ENCODE measurements around the gene FBXO34.

The FBXO34 gene

DNA sequence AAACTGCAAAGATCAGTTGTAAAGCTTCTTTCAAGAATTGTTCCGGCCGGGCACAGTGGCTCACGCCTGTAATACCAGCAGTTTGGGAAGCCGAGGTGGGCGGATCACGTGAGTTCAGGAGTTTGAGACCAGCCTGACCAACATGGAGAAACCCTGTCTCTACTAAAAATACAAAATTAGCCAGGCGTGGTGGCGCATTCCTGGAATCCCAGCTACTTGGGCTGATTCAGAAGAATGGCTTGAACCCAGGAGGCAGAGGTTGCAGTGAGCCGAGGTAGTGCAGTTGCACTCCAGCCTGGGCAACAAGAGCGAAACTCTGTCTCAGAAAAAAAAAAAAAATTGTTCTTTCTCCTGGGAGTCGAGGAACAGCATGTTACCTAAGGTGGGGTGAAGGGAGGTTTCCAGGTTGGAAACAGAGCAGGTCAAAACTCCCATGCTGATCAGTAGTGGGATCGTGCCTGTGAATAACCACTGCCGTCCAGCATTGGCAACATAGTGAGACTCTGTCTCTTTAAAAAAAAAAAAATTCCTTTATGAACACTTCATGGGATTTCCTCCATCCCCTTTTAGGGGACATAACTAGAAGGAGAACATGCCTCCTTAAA lies 13.9 kb downstream of the FBXO34 start:
- no peak overlapping the region for H3K4me2 ChIP-seq
- H3K9me3 ChIP-seq = peaks cover 6% of the 10 kb centered on the region; the same call in 1 of the 2 replicates
- H3K27ac ChIP-seq = no peak overlapping the region
- H3K36me3 ChIP-seq = peaks cover 38% of the 10 kb centered on the region
- peaks cover 99% of the 10 kb centered on the region for H4K20me1 ChIP-seq
- peaks cover 17% of the 10 kb centered on the region for H3K4me1 ChIP-seq
- no peaks in the 10 kb centered on the region for H3K27me3 ChIP-seq
- no peak overlapping the region for H3K4me3 ChIP-seq
- no peak for TF ChIP-seq Cebpa-rat (IDR thresholded peaks at IDR 0.05)
- H3K9ac ChIP-seq = no peak overlapping the region

DNA sequence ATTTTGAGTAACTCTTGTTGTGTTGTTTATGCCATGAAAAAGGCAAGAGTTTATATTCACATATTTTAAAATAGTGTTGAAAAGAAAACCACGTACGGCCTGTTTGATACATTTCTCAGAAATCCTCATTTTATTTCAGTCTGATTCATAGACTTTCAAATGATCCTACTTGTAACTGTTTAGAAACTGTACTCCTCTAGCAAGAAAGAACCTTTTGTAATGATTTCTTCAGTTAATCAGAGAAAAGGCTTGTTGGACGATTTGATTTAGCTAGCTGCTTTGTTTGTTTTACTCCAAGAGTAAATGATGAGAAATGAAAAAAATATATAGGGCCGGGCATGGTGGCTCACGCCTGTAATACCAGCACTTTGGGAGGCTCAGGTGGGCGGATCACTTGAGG lies 17.2 kb downstream of the FBXO34 start:
- Histone ChIP-seq H3K27me3 (no peaks in the 10 kb centered on the region), H3K9me3 (no peaks in the 10 kb centered on the region), H3K4me3 (no peak overlapping the region), H4K20me1 (peaks cover 100% of the 10 kb centered on the region), H3K4me1 (peaks cover 7% of the 10 kb centered on the region), H3K4me2 (no peak overlapping the region), H3K9ac (no peak overlapping the region), H3K36me3 (peaks cover 25% of the 10 kb centered on the region), H3K27ac (no peak overlapping the region)
- no peak for TF ChIP-seq Cebpa-rat (IDR thresholded peaks at IDR 0.05)

DNA sequence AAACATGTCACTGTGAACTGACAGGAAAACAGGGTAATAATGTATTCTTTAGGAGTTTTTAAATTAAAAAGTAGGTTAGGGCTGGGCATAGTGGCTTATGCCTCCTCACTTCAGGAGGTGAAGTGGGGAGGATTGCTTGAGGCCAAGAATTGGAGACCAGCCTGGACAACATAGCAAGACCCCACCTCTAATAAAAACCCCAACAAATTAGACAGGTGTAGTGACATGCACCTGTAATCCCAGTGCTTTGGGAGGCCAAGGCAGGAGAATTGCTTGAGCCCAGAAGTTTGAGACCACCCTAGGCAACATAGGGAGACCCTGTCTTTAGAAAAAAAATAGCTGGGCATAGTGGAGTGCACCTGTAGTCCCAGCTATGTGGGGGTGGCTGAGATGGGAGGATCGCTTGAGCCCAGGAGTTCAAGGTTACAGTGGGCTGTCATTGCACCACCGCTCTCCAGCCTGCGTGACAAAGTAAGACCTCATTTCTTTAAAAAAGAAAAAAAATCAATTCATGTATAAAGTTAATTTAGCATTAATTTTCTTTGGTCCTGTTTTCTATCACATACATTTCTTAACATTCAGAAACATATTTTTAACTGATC lies 20.4 kb downstream of the FBXO34 start:
- TF ChIP-seq Cebpa-rat (IDR thresholded peaks at IDR 0.05) = no peak
- peaks cover 35% of the 10 kb centered on the region for H3K36me3 ChIP-seq
- no peaks in the 10 kb centered on the region for H3K9me3 ChIP-seq
- peaks cover 7% of the 10 kb centered on the region for H3K4me1 ChIP-seq
- no peak overlapping the region for H3K27ac ChIP-seq
- no peaks in the 10 kb centered on the region for H3K27me3 ChIP-seq
- no peak overlapping the region for H3K4me3 ChIP-seq
- H3K9ac ChIP-seq = no peak overlapping the region
- no peak overlapping the region for H3K4me2 ChIP-seq
- peaks cover 99% of the 10 kb centered on the region for H4K20me1 ChIP-seq

DNA sequence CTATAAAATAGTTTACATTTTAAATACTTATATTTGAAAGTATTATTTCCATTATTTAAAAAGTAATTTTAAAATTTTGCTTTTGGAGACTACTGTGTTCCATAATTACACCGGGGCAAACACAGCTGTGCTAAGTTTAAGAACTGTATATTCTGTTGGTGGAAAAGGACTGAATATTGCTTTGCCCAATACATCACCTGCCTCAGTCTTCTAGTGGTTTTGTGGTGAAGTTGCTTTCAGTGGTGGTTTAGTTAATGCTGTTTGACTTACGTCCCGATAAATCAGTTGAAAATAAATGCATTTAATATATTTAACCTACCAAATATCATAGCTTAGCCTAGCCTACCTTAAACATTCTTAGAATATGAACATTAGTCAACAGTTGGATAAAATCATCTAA lies 23.4 kb downstream of the FBXO34 start:
- peaks cover 53% of the 10 kb centered on the region for H3K36me3 ChIP-seq
- TF ChIP-seq Cebpa-rat (IDR thresholded peaks at IDR 0.05) = no peak
- H3K27me3 ChIP-seq = no peaks in the 10 kb centered on the region
- H3K9ac ChIP-seq = no peak overlapping the region
- no peak overlapping the region for H3K4me3 ChIP-seq
- H4K20me1 ChIP-seq = peaks cover 86% of the 10 kb centered on the region
- H3K4me2 ChIP-seq = no peak overlapping the region
- H3K27ac ChIP-seq = no peak overlapping the region
- H3K9me3 ChIP-seq = peaks cover 11% of the 10 kb centered on the region
- no peaks in the 10 kb centered on the region for H3K4me1 ChIP-seq

DNA sequence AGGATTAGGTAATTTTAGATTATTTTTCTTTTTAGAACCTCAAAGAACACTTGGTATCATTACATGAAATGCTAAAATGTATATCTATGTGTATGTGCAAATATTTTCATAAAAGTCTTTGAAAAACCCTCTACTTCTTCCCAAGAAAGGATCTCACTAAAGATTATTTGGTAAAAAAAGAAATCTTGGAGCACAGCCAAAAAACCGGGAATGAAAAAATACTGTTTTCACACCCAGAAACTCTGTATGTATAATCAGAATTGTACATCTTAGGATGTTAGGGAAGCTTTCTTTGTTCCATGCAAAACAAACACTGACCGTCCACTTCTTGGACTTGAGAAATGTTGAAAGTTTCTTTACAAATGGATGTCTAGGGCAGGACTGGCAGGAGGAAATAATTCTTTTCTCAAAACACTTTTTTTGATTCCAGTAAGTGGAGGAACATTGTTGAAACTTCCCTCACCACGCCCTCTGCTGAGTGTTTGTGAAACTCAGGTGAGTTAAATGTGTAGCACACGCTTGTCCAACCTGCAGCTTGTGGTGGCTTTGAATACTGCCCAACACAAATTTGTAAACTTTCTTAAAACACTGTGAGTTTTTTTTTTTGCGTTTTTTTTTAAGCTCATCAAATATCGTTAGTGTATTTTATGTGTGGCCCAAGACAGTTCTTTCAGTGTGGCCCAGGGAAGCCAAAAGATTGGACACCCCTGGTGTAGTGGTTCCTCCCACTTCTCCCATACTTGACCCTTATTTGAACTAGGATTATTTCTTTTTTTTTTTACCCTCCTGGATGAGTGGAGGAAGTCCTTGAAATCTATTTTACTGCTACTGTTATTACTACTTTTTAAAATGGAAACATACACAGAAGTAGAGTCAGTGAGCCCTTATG lies 26.6 kb downstream of the FBXO34 start:
- peaks cover 82% of the 10 kb centered on the region for H4K20me1 ChIP-seq
- TF ChIP-seq Cebpa-rat (IDR thresholded peaks at IDR 0.05) = no peak
- H3K9me3 ChIP-seq = peaks cover 11% of the 10 kb centered on the region
- H3K9ac ChIP-seq = no peak overlapping the region
- H3K36me3 ChIP-seq = peaks cover 53% of the 10 kb centered on the region
- H3K4me3 ChIP-seq = no peak overlapping the region
- no peaks in the 10 kb centered on the region for H3K27me3 ChIP-seq
- H3K4me1 ChIP-seq = peaks cover 4% of the 10 kb centered on the region; the same call in 1 of the 2 replicates
- H3K27ac ChIP-seq = no peak overlapping the region
- H3K4me2 ChIP-seq = no peak overlapping the region

DNA sequence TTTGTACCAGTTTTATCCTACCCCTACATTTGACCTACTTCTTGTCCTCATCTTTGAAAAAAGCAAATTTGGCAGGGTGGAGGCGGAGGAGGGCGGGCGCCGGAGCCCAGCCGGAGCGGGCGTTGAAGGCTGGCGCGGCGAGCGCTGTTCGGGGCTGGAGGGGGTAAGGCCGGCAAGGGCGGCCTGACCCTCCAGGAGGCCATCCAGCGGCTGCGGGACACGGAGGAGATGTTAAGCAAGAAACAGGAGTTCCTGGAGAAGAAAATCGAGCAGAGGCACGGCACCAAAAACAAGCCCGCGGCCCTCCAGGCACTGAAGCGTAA lies 27.2 kb downstream of the FBXO34 start:
- H3K4me1 ChIP-seq = peaks cover 4% of the 10 kb centered on the region; the same call in 1 of the 2 replicates
- no peak overlapping the region for H3K27ac ChIP-seq
- H4K20me1 ChIP-seq = peaks cover 82% of the 10 kb centered on the region
- no peak overlapping the region for H3K9ac ChIP-seq
- no peaks in the 10 kb centered on the region for H3K27me3 ChIP-seq
- no peak overlapping the region for H3K4me2 ChIP-seq
- TF ChIP-seq Cebpa-rat (IDR thresholded peaks at IDR 0.05) = no peak
- peaks cover 11% of the 10 kb centered on the region for H3K9me3 ChIP-seq
- peaks cover 48% of the 10 kb centered on the region for H3K36me3 ChIP-seq
- no peak overlapping the region for H3K4me3 ChIP-seq

DNA sequence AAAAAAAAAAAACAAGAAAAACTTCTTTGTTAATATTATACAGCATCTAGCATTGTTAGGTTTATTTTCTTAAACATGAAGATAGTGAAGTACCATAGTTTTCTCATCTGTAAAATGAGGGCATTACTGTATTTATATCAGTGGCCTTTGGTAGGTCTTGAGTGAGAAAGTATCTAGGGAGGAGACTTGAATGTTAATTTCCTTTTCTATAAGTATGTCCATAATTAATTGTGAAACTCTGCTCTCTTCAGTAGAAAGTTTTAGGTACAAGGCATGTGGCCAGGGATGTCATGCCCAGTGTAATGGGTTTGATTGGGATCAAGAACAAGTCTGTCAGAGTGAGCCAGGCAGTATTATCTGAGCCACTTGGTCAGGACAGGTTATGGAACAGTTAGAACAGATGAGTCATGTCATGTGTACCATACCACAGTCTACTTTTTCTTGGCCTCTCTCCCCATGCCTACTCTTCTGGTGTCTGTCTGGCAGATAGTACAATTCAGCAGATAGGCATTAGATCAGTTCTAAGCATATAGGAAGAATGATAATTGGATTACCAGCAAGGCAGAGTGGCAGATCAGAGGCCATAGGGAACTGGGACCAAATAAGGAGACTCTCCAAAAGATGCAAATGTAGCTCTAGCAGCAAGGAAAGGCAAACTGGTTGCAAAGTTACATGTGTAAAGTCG lies 30.4 kb downstream of the FBXO34 start:
- no peak overlapping the region for H3K9ac ChIP-seq
- H3K4me2 ChIP-seq = no peak overlapping the region
- no peak for TF ChIP-seq Cebpa-rat (IDR thresholded peaks at IDR 0.05)
- peaks cover 31% of the 10 kb centered on the region for H3K36me3 ChIP-seq
- H3K9me3 ChIP-seq = peaks cover 11% of the 10 kb centered on the region
- no peak overlapping the region for H3K4me3 ChIP-seq
- H3K27me3 ChIP-seq = no peaks in the 10 kb centered on the region
- H4K20me1 ChIP-seq = peaks cover 81% of the 10 kb centered on the region
- H3K4me1 ChIP-seq = peaks cover 4% of the 10 kb centered on the region; the same call in 1 of the 2 replicates
- H3K27ac ChIP-seq = no peak overlapping the region

DNA sequence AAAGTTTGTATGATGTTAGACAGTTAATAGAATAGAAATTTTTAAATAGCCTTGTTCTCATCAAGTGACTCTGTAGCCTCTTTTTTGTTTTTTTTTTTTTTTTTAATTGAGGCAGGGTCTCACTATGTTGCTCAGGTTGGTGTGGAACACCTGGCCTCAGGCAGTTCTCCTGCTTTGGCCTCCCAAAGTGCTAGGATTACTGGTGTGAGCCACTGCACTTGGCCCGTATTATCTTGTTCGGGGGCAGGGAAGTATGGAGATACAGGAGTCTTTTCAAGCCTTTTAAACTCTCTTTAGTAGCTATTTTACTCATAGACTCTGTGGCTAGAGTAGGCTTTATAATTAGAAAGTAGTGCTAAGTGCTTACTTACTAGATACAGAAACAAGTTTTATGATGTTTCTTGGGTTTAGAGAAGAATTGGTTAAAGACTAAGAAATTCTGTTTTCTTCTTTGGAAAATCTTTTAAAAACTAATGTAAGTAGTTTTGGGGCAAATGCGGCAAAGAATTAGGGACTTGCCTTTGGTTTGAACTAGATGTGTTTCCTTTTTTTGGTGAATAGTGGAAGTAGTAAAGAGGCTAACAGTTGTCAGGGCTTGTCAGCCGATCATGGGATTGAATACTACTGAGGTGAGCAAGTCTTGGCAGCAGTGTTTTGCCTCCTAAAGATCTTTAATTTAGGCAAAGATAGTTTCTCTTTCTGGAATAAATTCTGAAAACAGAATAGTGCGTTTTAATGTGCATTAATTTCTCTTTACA lies 31.3 kb downstream of the FBXO34 start:
- Histone ChIP-seq H3K4me2 (no peak overlapping the region), H3K4me1 (peaks cover 4% of the 10 kb centered on the region; the same call in 1 of the 2 replicates), H3K36me3 (peaks cover 29% of the 10 kb centered on the region), H3K27me3 (no peaks in the 10 kb centered on the region), H3K27ac (no peak overlapping the region), H3K4me3 (no peak overlapping the region), H3K9ac (no peak overlapping the region), H3K9me3 (peaks cover 5% of the 10 kb centered on the region), H4K20me1 (peaks cover 84% of the 10 kb centered on the region)
- no peak for TF ChIP-seq Cebpa-rat (IDR thresholded peaks at IDR 0.05)

DNA sequence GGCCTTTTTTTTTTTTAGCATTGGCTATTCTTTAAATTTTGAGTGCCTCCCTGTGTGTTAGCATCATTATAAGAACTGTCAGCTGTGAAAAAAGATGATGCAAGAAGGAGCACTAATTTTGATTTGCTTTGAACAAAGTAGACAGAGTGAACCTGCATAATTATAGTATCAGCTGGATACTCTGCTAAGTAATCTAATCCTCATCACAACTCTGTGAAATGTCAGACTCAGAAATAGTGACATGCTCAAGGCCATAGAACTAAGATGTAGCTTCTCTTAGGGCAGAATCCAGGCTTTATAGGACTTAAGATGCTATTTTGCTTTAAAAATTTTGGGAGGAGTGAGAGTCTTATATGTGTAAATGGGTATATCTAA lies 31.9 kb downstream of the FBXO34 start:
- no peak overlapping the region for H3K4me2 ChIP-seq
- TF ChIP-seq Cebpa-rat (IDR thresholded peaks at IDR 0.05) = no peak
- peaks cover 9% of the 10 kb centered on the region for H3K9me3 ChIP-seq
- H3K4me1 ChIP-seq = peaks cover 4% of the 10 kb centered on the region; the same call in 1 of the 2 replicates
- H3K27me3 ChIP-seq = no peaks in the 10 kb centered on the region
- H3K27ac ChIP-seq = no peak overlapping the region
- H3K4me3 ChIP-seq = no peak overlapping the region
- H3K36me3 ChIP-seq = peaks cover 28% of the 10 kb centered on the region
- peaks cover 88% of the 10 kb centered on the region for H4K20me1 ChIP-seq
- no peak overlapping the region for H3K9ac ChIP-seq

All from BLaER1 (cell line).